ENCODE results near the gene FOXP1.

The FOXP1 gene

GRCh38 chr3:71491154-71491752 lies 92.3 kb downstream of the FOXP1 start:
- Mint-ChIP-seq H3K4me1 (peaks cover 4% of the 10 kb centered on the region), H3K27ac (no peak overlapping the region), H3K36me3 (ENCODE audit: low read depth) (peaks cover 60% of the 10 kb centered on the region), H3K9me3 (peaks cover 24% of the 10 kb centered on the region), H3K27me3 (ENCODE audit: low read depth) (no peaks in the 10 kb centered on the region), H3K4me3 (no peak overlapping the region)
- TF ChIP-seq, protein P1, sequence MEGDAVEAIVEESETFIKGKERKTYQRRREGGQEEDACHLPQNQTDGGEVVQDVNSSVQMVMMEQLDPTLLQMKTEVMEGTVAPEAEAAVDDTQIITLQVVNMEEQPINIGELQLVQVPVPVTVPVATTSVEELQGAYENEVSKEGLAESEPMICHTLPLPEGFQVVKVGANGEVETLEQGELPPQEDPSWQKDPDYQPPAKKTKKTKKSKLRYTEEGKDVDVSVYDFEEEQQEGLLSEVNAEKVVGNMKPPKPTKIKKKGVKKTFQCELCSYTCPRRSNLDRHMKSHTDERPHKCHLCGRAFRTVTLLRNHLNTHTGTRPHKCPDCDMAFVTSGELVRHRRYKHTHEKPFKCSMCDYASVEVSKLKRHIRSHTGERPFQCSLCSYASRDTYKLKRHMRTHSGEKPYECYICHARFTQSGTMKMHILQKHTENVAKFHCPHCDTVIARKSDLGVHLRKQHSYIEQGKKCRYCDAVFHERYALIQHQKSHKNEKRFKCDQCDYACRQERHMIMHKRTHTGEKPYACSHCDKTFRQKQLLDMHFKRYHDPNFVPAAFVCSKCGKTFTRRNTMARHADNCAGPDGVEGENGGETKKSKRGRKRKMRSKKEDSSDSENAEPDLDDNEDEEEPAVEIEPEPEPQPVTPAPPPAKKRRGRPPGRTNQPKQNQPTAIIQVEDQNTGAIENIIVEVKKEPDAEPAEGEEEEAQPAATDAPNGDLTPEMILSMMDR (IDR thresholded peaks at IDR 0.05; ENCODE audit: unreplicated experiment in 3 of 3) = no peak

GRCh38 chr3:71490692-71491091 lies 92.8 kb downstream of the FOXP1 start:
- Mint-ChIP-seq H3K4me1 (no peaks in the 10 kb centered on the region), H3K36me3 (ENCODE audit: low read depth) (peaks cover 60% of the 10 kb centered on the region)

GRCh38 chr3:71489315-71489761 lies 94.2 kb downstream of the FOXP1 start:
- no peak overlapping the region for H3K4me3 Mint-ChIP-seq
- no peaks in the 10 kb centered on the region for H3K4me1 Mint-ChIP-seq
- H3K9me3 Mint-ChIP-seq = peaks cover 22% of the 10 kb centered on the region
- TF ChIP-seq, protein P1 (IDR thresholded peaks at IDR 0.05; ENCODE audit: unreplicated experiment in 3 of 3) = no peak
- peaks cover 56% of the 10 kb centered on the region for H3K36me3 Mint-ChIP-seq (ENCODE audit: low read depth)
- no peak overlapping the region for H3K27ac Mint-ChIP-seq
- no peaks in the 10 kb centered on the region for H3K27me3 Mint-ChIP-seq (ENCODE audit: low read depth)

More at GRCh38 chr3:71490692-71491091, 92.8 kb downstream of the FOXP1 start:
- Mint-ChIP-seq H3K27ac (no peak overlapping the region), H3K9me3 (peaks cover 24% of the 10 kb centered on the region), H3K4me3 (no peak overlapping the region), H3K27me3 (ENCODE audit: low read depth) (no peaks in the 10 kb centered on the region)
- TF ChIP-seq, protein P1 (IDR thresholded peaks at IDR 0.05; ENCODE audit: unreplicated experiment in 3 of 3) = no peak

GRCh38 chr3:71488882-71489281 lies 94.6 kb downstream of the FOXP1 start:
- no peak overlapping the region for H3K4me3 Mint-ChIP-seq
- peaks cover 52% of the 10 kb centered on the region for H3K36me3 Mint-ChIP-seq (ENCODE audit: low read depth)
- TF ChIP-seq, protein P1 (IDR thresholded peaks at IDR 0.05; ENCODE audit: unreplicated experiment in 3 of 3) = no peak
- no peak overlapping the region for H3K27ac Mint-ChIP-seq
- no peaks in the 10 kb centered on the region for H3K27me3 Mint-ChIP-seq (ENCODE audit: low read depth)
- peaks cover 22% of the 10 kb centered on the region for H3K9me3 Mint-ChIP-seq
- H3K4me1 Mint-ChIP-seq = no peaks in the 10 kb centered on the region

- TF ChIP-seq, protein P1 (IDR thresholded peaks at IDR 0.05; ENCODE audit: unreplicated experiment in 3 of 3) = no peak
- Mint-ChIP-seq H3K27me3 (ENCODE audit: low read depth) (no peaks in the 10 kb centered on the region), H3K4me1 (no peaks in the 10 kb centered on the region), H3K27ac (no peak overlapping the region), H3K36me3 (ENCODE audit: low read depth) (peaks cover 50% of the 10 kb centered on the region), H3K9me3 (peaks cover 21% of the 10 kb centered on the region), H3K4me3 (no peak overlapping the region)
Observed at GRCh38 chr3:71488391-71488809, 95.1 kb downstream of the FOXP1 start.

DNA sequence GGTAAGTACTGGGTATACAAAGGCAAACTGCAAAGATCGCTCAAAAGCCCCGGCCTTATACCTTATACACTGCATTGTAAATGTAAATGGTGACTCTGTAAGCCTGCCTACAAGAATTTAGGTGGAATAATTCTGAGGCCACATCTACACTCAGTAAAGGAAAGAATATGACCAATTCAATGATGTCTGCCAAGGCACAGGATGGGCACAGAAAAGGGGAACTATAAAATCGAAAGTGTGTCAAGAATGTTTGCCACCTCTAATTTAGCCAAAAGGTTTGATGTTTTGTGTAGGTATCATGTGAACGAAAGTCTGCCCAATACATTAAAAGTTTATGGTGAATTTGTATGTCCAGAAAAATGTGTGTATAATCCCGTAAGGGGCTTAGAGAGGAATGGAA lies 96.1 kb downstream of the FOXP1 start:
- H3K4me3 Mint-ChIP-seq = no peak overlapping the region
- H3K4me1 Mint-ChIP-seq = no peaks in the 10 kb centered on the region
- no peaks in the 10 kb centered on the region for H3K27me3 Mint-ChIP-seq (ENCODE audit: low read depth)
- TF ChIP-seq, protein P1 (IDR thresholded peaks at IDR 0.05; ENCODE audit: unreplicated experiment in 3 of 3) = no peak
- H3K36me3 Mint-ChIP-seq (ENCODE audit: low read depth) = peaks cover 40% of the 10 kb centered on the region
- no peak overlapping the region for H3K27ac Mint-ChIP-seq
- peaks cover 13% of the 10 kb centered on the region for H3K9me3 Mint-ChIP-seq
